ENCODE results near the gene PSMC3. TPM values are rescaled to one million over a fixed set of nuclear protein-coding genes. Genes with fewer than 3 reads are reported as not detected.

Gene PSMC3
- polyA plus RNA-seq, 3 donors: 44.1 to 97.4 (median 89.5) TPM

GRCh38 chr11:47449541-47449940 is 23.3 kb upstream of the PSMC3 start:
- Mint-ChIP-seq H3K36me3 (peaks cover 0 to 2% of the 10 kb centered on the region in 2 donors), H3K4me1 (peaks cover 5% of the 10 kb centered on the region), H3K27me3 (ENCODE audit: low read depth in 3 of 3) (peaks cover 0 to 2% (median 0%) of the 10 kb centered on the region in 3 donors), H3K27ac (no peak overlapping the region), H3K9me3 (peaks cover 0 to 10% (median 3%) of the 10 kb centered on the region in 7 donors), H3K4me3 (no peak overlapping the region)
- no peaks in the 10 kb centered on the region for H3K27me3 ChIP-seq (ENCODE audit: control insufficient read depth in 2 of 2, insufficient read depth in 2 of 2, low read length in 2 of 2)
- no peaks in the 10 kb centered on the region for H3K79me2 ChIP-seq (ENCODE audit: insufficient read depth, low read length)
- intact Hi-C loops (cut with micrococcal nuclease): no loop called here
- H4K20me1 ChIP-seq (ENCODE audit: insufficient read depth, low read length): no peaks in the 10 kb centered on the region
- no peaks in the 10 kb centered on the region for H3K9me3 ChIP-seq (replicated peaks in 1 of 2; ENCODE audit: control insufficient read depth in 1 of 2, insufficient read depth in 1 of 2, low read length in 2 of 2)
- no peak overlapping the region for H3K27ac ChIP-seq (ENCODE audit: low read depth in 1 of 2, low read length in 2 of 2)
- DNase-seq: no peak
- H3K4me1 ChIP-seq (ENCODE audit: control insufficient read depth in 1 of 2, insufficient read depth in 2 of 2, low read length in 2 of 2): no peaks in the 10 kb centered on the region
- H3K9ac ChIP-seq (ENCODE audit: insufficient read depth, low read length, poor library complexity, severe bottlenecking): no peak overlapping the region
- no peak for TF ChIP-seq CTCF (IDR thresholded peaks at IDR 0.05)
- no peaks in the 10 kb centered on the region for H3K36me3 ChIP-seq (replicated peaks in 1 of 2; ENCODE audit: control insufficient read depth in 1 of 2, insufficient read depth in 2 of 2, low read length in 2 of 2)
- WGBS (ENCODE audit: insufficient coverage): 84% methylated on average over 6 of the region's 8 CpGs
- H3K4me3 ChIP-seq (replicated peaks in 1 of 3; ENCODE audit: low read depth in 2 of 3, low read length in 3 of 3): no peak overlapping the region
- H3K4me2 ChIP-seq (replicated peaks; ENCODE audit: extremely low read depth, low read length, poor library complexity, severe bottlenecking): no peak overlapping the region
- no peak overlapping the region for H2AFZ ChIP-seq (ENCODE audit: insufficient read depth, low read depth, low read length, poor library complexity, severe bottlenecking)

GRCh38 chr11:47448566-47449427 is 22.6 kb upstream of the PSMC3 start, which contains the start of gene RAPSN:
Gene RAPSN (minus strand): TSS chr11:47449136. CDS start chr11:47448964, 172 bp downstream.
- Histone ChIP-seq H4K20me1 (ENCODE audit: insufficient read depth, low read length) (no peaks in the 10 kb centered on the region), H3K4me3 (replicated peaks in 1 of 3; ENCODE audit: low read depth in 2 of 3, low read length in 3 of 3) (no peak within 1 kb of the TSS), H3K27ac (ENCODE audit: low read depth in 1 of 2, low read length in 2 of 2) (no peak within 1 kb of the TSS), H3K36me3 (replicated peaks in 1 of 2; ENCODE audit: control insufficient read depth in 1 of 2, insufficient read depth in 2 of 2, low read length in 2 of 2) (no peaks in the 10 kb centered on the region), H3K27me3 (ENCODE audit: control insufficient read depth in 2 of 2, insufficient read depth in 2 of 2, low read length in 2 of 2) (no peaks in the 10 kb centered on the region), H2AFZ (ENCODE audit: insufficient read depth, low read depth, low read length, poor library complexity, severe bottlenecking) (no peak within 1 kb of the TSS), H3K9ac (ENCODE audit: insufficient read depth, low read length, poor library complexity, severe bottlenecking) (no peak within 1 kb of the TSS), H3K79me2 (ENCODE audit: insufficient read depth, low read length) (no peaks in the 10 kb centered on the region), H3K4me2 (replicated peaks; ENCODE audit: extremely low read depth, low read length, poor library complexity, severe bottlenecking) (no peak within 1 kb of the TSS), H3K9me3 (replicated peaks in 1 of 2; ENCODE audit: control insufficient read depth in 1 of 2, insufficient read depth in 1 of 2, low read length in 2 of 2) (no peaks in the 10 kb centered on the region), H3K4me1 (ENCODE audit: control insufficient read depth in 1 of 2, insufficient read depth in 2 of 2, low read length in 2 of 2) (no peaks in the 10 kb centered on the region)
- Mint-ChIP-seq H3K36me3 (peaks cover 0 to 2% of the 10 kb centered on the region in 2 donors), H3K4me3 (no peak within 1 kb of the TSS), H3K27ac (no peak within 1 kb of the TSS), H3K27me3 (ENCODE audit: low read depth in 3 of 3) (peaks cover 0 to 2% (median 0%) of the 10 kb centered on the region in 3 donors), H3K9me3 (peaks cover 0 to 7% (median 3%) of the 10 kb centered on the region in 7 donors), H3K4me1 (no peaks in the 10 kb centered on the region)
- intact Hi-C loops (cut with micrococcal nuclease): no loop called here
- no peak for DNase-seq
- 96% methylated on average over 32 of the region's 32 CpGs for WGBS (ENCODE audit: insufficient coverage)
- no peak for TF ChIP-seq CTCF (IDR thresholded peaks at IDR 0.05)
